ENCODE measurements around the gene FOXJ3.

Gene FOXJ3

DNA sequence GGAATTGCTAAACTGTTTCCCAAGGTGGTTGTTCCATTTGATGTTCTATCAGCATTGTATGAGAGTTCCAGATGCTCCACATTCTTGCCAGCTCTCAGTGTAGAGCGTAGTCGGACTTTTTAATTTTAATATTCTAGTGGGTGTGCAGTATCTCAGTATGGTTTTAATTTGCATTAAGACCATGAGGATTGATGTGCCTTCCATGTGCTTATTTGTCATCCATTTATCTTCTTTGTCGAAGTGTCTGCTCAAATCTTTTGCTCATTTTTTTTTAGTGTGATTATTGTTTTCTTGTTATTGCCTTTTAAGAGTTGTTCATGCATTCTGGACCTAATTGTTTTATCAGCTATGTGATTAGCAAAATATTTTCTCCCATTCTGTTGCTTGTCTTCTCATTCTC is 195.6 kb downstream of the FOXJ3 start:
- DNase-seq = no peak

- DNase-seq = no peak
These were observed 196.4 kb downstream of the FOXJ3 start for GRCh38 chr1:42138586-42138985.

DNA sequence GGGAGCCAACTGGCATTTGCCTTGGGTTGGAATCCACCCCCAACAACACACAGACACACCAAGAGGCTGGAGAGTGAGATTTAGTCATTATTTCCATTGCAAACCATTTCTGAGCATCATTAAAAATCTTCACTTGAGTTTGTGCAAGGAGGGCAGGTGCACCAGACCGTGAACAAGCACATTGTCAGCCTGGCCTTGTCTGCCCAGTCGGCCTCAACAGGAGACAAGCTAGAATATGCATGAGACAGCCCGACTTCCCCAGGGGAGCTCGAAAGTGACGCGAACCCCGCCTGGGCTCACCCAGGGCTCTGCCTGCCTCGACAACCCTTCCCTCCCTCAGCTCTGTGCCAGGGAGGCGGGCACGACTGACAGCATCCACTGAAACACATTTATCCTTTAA is 197.3 kb downstream of the FOXJ3 start:
- peak; percentile 2 for DNase-seq

DNA sequence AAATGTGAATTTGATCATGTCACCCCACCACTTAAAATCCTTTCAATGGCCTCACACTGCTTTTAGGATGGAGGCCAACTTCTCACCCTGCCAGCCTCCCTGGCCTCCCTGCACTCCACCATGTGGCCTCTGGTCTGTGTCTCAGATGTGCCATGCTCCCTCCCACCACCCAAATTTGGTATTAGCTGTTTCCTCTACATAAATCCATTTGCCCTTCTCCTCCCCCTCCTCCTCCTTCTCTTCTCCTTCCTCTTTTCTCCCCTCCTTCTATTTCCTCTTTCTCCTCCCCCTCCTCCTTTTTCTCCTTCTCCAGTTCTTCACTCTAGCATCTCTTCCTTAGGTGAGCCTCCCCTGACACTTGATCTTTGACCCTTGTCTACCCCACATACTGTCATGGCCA is 198.6 kb downstream of the FOXJ3 start:
- no peak for DNase-seq

- no peak for DNase-seq
These were observed 199.6 kb downstream of the FOXJ3 start for GRCh38 chr1:42135426-42135825.

GRCh38 chr1:42133809-42134526 is 201.1 kb downstream of the FOXJ3 start:
- DNase-seq = no peak

DNA sequence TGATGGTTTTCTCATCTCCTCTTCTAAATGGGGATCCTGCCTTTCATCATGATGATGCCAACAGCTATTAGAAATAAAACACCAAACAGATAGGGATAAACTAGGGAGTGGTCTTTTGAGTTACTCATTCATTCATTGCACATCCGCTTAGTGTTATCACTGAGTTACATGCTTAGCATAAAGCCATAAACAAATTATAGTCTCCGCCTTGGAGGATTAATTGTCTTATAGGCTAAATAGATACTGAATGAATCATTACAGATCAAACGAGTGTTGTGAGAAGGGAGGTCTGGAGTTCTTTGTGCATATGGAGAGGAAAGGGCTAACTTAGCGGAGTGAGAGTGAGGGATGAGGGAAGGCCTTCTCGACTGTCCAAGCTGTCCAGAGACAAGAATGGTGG is 201.6 kb downstream of the FOXJ3 start:
- no peak for DNase-seq

- DNase-seq = no peak
These were observed 204.9 kb downstream of the FOXJ3 start for GRCh38 chr1:42130061-42130660.

DNA sequence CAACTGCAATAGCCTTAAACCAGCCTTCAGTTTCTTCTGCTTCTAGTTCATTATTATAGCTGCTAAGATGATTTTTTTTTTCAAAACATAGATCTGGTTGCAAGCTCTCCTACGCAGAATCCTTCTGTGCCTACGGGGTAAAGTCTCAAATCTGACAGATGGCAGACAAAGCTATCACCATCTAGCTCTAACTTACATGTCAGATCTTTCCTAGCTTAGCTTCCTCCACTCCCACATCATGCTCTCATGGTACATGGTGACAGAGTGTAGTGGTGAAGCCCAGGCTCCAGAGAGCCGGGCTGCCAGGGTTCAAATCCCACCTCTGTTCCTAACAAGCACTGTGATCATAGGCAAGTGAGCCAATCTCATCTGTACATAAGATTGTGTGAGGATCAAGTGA is 206.1 kb downstream of the FOXJ3 start:
- DNase-seq = no peak

DNA sequence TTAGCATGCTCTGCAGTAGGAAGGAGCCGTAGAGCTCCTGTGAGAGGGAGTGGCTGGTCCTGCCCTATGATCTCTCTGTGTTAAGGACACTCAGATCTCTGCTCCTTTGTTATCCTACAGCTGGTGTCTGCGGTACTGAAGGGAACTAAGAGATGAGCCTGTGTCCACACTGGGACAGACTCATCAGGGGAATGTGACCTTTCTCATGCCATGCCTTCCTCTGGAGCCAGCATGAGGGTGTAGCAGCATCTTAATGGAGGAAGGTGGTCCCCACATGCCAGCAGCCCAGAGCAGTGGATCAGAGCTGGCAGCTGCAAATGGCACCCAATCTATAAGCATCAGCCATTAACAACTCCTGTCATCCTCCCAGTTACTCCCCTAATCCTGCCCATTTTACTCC is 206.5 kb downstream of the FOXJ3 start:
- no peak for DNase-seq

DNA sequence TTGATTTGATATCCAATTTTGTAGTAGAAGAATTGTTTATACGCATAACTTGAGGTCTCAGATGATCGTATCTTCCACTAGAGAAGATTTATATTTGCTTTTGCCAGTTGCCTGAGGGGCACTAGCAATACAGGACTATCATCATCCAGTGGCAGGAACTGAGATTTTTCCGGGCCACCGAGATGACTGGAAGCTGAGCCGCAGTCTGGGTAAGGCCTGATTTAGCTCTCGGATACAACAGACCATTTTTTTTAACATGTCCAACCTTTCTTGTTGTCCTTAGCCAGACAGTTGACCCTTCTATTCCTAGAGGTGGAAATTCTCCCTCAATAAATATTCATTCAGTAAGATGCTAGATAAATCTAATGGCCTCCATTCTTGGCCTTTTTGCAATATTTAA is 207.3 kb downstream of the FOXJ3 start:
- no peak for DNase-seq

All from NCI-H345 (cell line).